Ovary (tissue), 9 donors: ENCODE results near the gene CENPB. TPM values are rescaled to one million over a fixed set of nuclear protein-coding genes. Genes with fewer than 3 reads are reported as not detected.

Experiments
- DNase-seq, 5 donors: peaks; one replicate each; pipeline ENCODE4 v3.0.0-alpha.2; 2019 to 2020
- H3K27ac ChIP-seq, 2 donors: fragments of 200-600 bp; one replicate each; pipeline versions ENCODE4 v1.5.1 to v1.8.0; 2019 to 2022
- H3K27me3 ChIP-seq: fragments of 200-600 bp; one replicate; pipeline ENCODE4 v1.8.0; 2022
- H3K36me3 ChIP-seq: fragments of 200-600 bp; sonication (generic); one replicate; pipeline ENCODE4 v1.5.1; 2019
- H3K4me1 ChIP-seq: one replicate; pipeline ENCODE4 v1.8.1; 2013; ENCODE audit warnings: mild to moderate bottlenecking, moderate library complexity; ENCODE audit not compliant: insufficient read depth
- H3K4me3 ChIP-seq: fragments of 200-600 bp; sonication (generic); one replicate; pipeline ENCODE4 v1.5.1; 2017
- H3K9me3 ChIP-seq, 2 donors: fragments of 200-600 bp in 1 of 2; sonication (generic) in 1 of 2; one replicate each; pipeline versions ENCODE4 v1.5.1 to v1.8.1; 2013 to 2019; ENCODE audit warnings: mild to moderate bottlenecking in 1 of 2, moderate library complexity in 1 of 2
- EP300 ChIP-seq: sonication (generic); formaldehyde crosslinking; IDR thresholded peaks from one replicate; pipeline ENCODE4 v1.6.1; 2017; ENCODE audit warnings: antibody characterized with exemption
- POLR2A ChIP-seq: fragments of 450-650 bp; IDR thresholded peaks from one replicate; pipeline ENCODE4 v1.6.1; 2017; ENCODE audit warnings: antibody characterized with exemption, mild to moderate bottlenecking, moderate library complexity
- WGBS, 3 donors: extraction: QIAGEN DNeasy Blood & Tissue Kit in 1 of 3; methylation state at CpG; one replicate each; pipeline versions ENCODE4 v1.1.5 to v1.1.7; 2013 to 2017; 5-methylcytosine and 5-hydroxymethylcytosine counted together
- intact Hi-C, 4 donors: fragments of 100-400 bp; cut with DNase I; formaldehyde crosslinking; loops; one replicate each; pipeline versions ENCODE4 v1.11.0 to v1.15.1; 2022 to 2023
- polyA plus RNA-seq, 2 donors: library from polyadenylated mRNA; stranded (reverse); fragments of 200-250 nt in 1 of 2; fragments of 350-450 nt in 1 of 2; fragmentation: Illumina TruSeq in 1 of 2; extraction: RNeasy Lipid Tissue Mini Kit (QIAGEN cat#74804) in 1 of 2; gene quantifications; one replicate each; pipeline ENCODE4 v1.2.3, GENCODE V29; 2013 to 2014
- total RNA-seq, 7 donors: library from RNA; depleted of rRNA in 2 of 7; stranded (reverse); fragments of >200 nt in 2 of 7; fragmentation: NEBNext Ultra II Directional in 3 of 7; extraction: Animal tissue kit (Norgen Biotek cat#: 25700) in 3 of 7; gene quantifications; one replicate each; pipeline versions ENCODE4 v1.1.0 to v1.2.4, GENCODE V29; 2016 to 2023
- TF ChIP-seq, protein P1 (sequence below), 3 donors: fragments of 450-650 bp in 2 of 3; fragments of 200-600 bp in 1 of 3; IDR thresholded peaks; one replicate each; pipeline versions ENCODE4 v1.5.1 to v1.8.0; 2016 to 2022; ENCODE audit warnings: antibody characterized with exemption in 3 of 3, mild to moderate bottlenecking in 1 of 3
- donor health status: DM: no; HTN: no; CAD: no; lungs with moderate emphysema.
- donor health status: DM: no; HTN: no; CAD: no.
- donor health status: Bipolar disorder and iron deficiency.
- donor health status: DM: yes; HTN: yes; CAD: no.
- donor health status: DM: no; HTN: no; CAD: no.
- donor health status: DM: yes; HTN: yes; CAD: no.

CENPB gene
- total and polyA plus RNA-seq, 9 donors = 15.4 to 119 (median 95.1) TPM

DNA sequence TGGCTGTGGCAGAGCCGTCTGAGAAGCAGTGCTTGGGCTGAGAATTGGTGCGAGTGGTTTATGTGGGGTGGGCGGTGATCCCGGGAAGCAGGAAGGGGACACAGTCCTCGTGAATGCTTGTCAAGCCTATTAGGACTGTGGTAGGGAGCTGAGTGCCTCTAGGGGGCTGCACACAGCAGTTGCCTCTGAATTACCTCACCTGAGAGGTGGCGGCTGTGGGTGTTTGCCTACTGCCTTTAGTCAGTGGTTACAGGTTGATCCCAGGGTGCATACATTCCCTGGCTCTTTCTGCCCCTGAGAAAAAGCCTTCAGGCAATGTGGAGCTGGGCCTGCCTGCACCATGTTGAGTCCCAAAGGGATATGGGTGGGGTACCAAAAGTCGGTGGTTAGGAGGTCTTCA is 39.0 kb upstream of the CENPB start:
- no peak for DNase-seq
- H3K36me3 ChIP-seq = no peaks in the 10 kb centered on the region
- peaks cover 3% of the 10 kb centered on the region for H3K4me1 ChIP-seq
- no peaks in the 10 kb centered on the region for H3K9me3 ChIP-seq
- 67 to 78% (median 68%) methylated on average over 6 to 7 of the region's 7 CpGs for WGBS, 3 donors
- TF ChIP-seq, protein P1, sequence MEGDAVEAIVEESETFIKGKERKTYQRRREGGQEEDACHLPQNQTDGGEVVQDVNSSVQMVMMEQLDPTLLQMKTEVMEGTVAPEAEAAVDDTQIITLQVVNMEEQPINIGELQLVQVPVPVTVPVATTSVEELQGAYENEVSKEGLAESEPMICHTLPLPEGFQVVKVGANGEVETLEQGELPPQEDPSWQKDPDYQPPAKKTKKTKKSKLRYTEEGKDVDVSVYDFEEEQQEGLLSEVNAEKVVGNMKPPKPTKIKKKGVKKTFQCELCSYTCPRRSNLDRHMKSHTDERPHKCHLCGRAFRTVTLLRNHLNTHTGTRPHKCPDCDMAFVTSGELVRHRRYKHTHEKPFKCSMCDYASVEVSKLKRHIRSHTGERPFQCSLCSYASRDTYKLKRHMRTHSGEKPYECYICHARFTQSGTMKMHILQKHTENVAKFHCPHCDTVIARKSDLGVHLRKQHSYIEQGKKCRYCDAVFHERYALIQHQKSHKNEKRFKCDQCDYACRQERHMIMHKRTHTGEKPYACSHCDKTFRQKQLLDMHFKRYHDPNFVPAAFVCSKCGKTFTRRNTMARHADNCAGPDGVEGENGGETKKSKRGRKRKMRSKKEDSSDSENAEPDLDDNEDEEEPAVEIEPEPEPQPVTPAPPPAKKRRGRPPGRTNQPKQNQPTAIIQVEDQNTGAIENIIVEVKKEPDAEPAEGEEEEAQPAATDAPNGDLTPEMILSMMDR (IDR thresholded peaks at IDR 0.05) = no peak
- TF ChIP-seq EP300 = no peak
- TF ChIP-seq POLR2A = no peak
- H3K27me3 ChIP-seq = no peaks in the 10 kb centered on the region
- no peak overlapping the region for H3K4me3 ChIP-seq
- intact Hi-C loops = no loop called here
- no peak overlapping the region for H3K27ac ChIP-seq

- no peak overlapping the region for H3K4me3 ChIP-seq
- H3K27me3 ChIP-seq = no peaks in the 10 kb centered on the region
- no peak overlapping the region for H3K27ac ChIP-seq
- 85 to 88% (median 88%) methylated on average over 18 to 20 of the region's 20 CpGs for WGBS, 3 donors
- TF ChIP-seq POLR2A = no peak
- TF ChIP-seq, protein P1 (IDR thresholded peaks at IDR 0.05) = no peak
- TF ChIP-seq EP300 = no peak
- H3K36me3 ChIP-seq = no peaks in the 10 kb centered on the region
- H3K9me3 ChIP-seq = no peaks in the 10 kb centered on the region
- H3K4me1 ChIP-seq = peaks cover 3% of the 10 kb centered on the region
- intact Hi-C loops = no loop called here
- DNase-seq = no peak
Observed at GRCh38 chr20:3823881-3824280, 37.3 kb upstream of the CENPB start.

DNA sequence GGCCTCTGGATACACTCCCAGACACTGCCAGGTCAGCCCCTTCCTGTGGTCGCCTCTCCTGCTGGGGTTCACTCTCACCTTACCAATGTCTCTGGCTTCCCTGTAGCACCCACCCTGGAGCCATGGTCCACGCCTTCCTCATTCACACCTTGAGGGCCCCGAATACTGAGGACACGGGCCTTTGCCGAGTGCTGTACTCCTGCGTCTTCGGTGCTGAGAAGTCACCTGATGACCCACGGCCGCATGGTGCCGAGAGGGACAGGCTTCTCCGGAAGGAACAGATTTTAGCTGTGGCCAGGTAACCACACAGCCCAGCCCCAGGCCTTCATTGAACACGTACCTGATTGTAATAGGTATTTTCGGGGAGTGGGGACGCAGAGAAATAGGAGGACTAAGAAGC is 35.5 kb upstream of the CENPB start:
- no peak overlapping the region for H3K27ac ChIP-seq
- 86 to 94% (median 90%) methylated on average over 14 of the region's 14 CpGs for WGBS, 3 donors
- H3K36me3 ChIP-seq = no peaks in the 10 kb centered on the region
- intact Hi-C loops = loop anchor here in 2 of 4 donors (2.0 kb wide), 2 partner anchors 23 to 35 kb away; partner anchors contain the start of gene CENPB (in 2 of the 2)
- TF ChIP-seq POLR2A = no peak
- no peak for TF ChIP-seq EP300
- TF ChIP-seq, protein P1 (IDR thresholded peaks at IDR 0.05) = no peak
- H3K9me3 ChIP-seq = no peaks in the 10 kb centered on the region
- no peak overlapping the region for H3K4me3 ChIP-seq
- peaks cover 6% of the 10 kb centered on the region for H3K4me1 ChIP-seq
- no peaks in the 10 kb centered on the region for H3K27me3 ChIP-seq
- peak in 1 of 5 donors; percentile 52 for DNase-seq

GRCh38 chr20:3820901-3821727 is 34.6 kb upstream of the CENPB start:
- TF ChIP-seq EP300 = no peak
- TF ChIP-seq, protein P1 (IDR thresholded peaks at IDR 0.05) = no peak
- TF ChIP-seq POLR2A = no peak
- intact Hi-C loops = loop anchor here in 2 of 4 donors (2.0 kb wide), 2 partner anchors 24 to 34 kb away; partner anchors contain the start of gene CENPB (in 2 of the 2)
- peak overlapping the region; percentile 98 to 99 for H3K27ac ChIP-seq
- H3K9me3 ChIP-seq = no peaks in the 10 kb centered on the region
- no peaks in the 10 kb centered on the region for H3K36me3 ChIP-seq
- no peaks in the 10 kb centered on the region for H3K27me3 ChIP-seq
- H3K4me3 ChIP-seq = peak overlapping the region; percentile 82
- 29 to 37% (median 29%) methylated on average over 20 of the region's 20 CpGs for WGBS, 3 donors
- peaks cover 6% of the 10 kb centered on the region for H3K4me1 ChIP-seq
- DNase-seq = no peak
